Stimulated activated memory B cell treated with anti-CD40 and anti-IgM and Interleukin-4, amounts not matched to agents 10 μg/mL and 1 μg/mL and 100 μg/mL, for 72 hours (primary cell): Measurements from ENCODE around the gene NRN1L.

ENCODE experiments used
- ATAC-seq: fragments of 150-1000 bp; cut with Tn5 transposase; 2 replicates; pipeline ENCODE4 v1.10.0; 2021
- H3K27ac Mint-ChIP-seq: one replicate; pipeline ENCODE4 v1.8.0; 2022; ENCODE audit warnings: mild to moderate bottlenecking, mixed read lengths
- H3K27me3 Mint-ChIP-seq: one replicate; pipeline ENCODE4 v1.8.0; 2022; ENCODE audit warnings: mixed read lengths
- H3K36me3 Mint-ChIP-seq: one replicate; pipeline ENCODE4 v1.8.0; 2022; ENCODE audit warnings: mixed read lengths
- H3K4me1 Mint-ChIP-seq: one replicate; pipeline ENCODE4 v1.8.0; 2022; ENCODE audit warnings: mixed read lengths
- H3K4me3 Mint-ChIP-seq: one replicate; pipeline ENCODE4 v1.8.0; 2022; ENCODE audit warnings: mild to moderate bottlenecking, moderate library complexity, mixed read lengths
- H3K9me3 Mint-ChIP-seq: one replicate; pipeline ENCODE4 v1.8.0; 2022; ENCODE audit warnings: mixed read lengths

The NRN1L gene

DNA sequence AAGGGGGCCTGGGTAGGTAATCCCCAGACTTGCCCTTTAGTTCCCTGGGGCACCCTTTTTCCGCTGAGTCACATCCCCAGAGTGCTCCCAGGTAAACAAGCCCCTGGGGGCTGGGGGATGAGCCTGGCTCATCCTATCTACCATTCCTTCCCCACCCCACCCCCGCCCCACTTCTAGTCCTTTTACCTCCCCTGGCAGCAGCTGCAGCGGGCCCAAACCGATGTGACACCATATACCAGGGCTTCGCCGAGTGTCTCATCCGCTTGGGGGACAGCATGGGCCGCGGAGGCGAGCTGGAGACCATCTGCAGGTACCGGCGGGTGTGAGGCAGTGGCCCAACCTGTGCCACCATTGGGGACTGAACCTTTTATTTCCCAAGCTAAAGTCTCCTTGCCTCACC lies 860 bp downstream of the NRN1L start:
- H3K36me3 Mint-ChIP-seq = peaks cover 37% of the 10 kb centered on the region
- H3K4me3 Mint-ChIP-seq = no peak overlapping the region
- no peak overlapping the region for H3K27ac Mint-ChIP-seq
- peaks cover 9% of the 10 kb centered on the region for H3K4me1 Mint-ChIP-seq
- no peaks in the 10 kb centered on the region for H3K9me3 Mint-ChIP-seq
- ATAC-seq = no peak
- no peaks in the 10 kb centered on the region for H3K27me3 Mint-ChIP-seq

DNA sequence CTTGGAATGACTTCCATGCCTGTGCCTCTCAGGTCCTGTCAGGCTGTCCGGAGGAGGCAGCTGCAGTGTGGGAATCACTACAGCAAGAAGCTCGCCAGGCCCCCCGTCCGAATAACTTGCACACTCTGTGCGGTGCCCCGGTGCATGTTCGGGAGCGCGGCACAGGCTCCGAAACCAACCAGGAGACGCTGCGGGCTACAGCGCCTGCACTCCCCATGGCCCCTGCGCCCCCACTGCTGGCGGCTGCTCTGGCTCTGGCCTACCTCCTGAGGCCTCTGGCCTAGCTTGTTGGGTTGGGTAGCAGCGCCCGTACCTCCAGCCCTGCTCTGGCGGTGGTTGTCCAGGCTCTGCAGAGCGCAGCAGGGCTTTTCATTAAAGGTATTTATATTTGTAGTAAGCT lies 1.3 kb downstream of the NRN1L start:
- Mint-ChIP-seq H3K9me3 (no peaks in the 10 kb centered on the region), H3K27me3 (no peaks in the 10 kb centered on the region), H3K36me3 (peaks cover 33% of the 10 kb centered on the region), H3K4me3 (no peak overlapping the region), H3K27ac (no peak overlapping the region), H3K4me1 (peaks cover 9% of the 10 kb centered on the region)
- no peak for ATAC-seq

DNA sequence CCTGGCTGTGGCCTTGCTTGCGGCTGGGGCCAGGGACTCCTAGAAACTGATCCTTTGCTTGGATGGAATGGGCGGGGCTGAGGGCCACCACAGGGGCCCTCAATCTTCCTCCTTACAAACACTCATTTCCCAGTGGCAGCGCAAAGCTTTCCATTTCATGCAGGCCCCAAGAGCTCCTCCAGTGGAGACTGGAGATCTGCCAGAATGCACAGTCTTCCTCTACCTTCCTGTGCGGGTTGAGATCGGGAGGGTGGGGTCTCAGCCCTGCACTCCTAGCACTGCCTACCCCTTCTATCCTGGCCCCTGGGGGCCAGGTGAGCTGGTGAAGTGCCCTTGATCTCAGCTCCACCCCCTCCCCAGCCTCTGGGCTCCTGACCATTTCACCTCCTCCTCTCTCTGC lies 1.7 kb downstream of the NRN1L start:
- Mint-ChIP-seq H3K36me3 (peaks cover 28% of the 10 kb centered on the region), H3K4me3 (no peak overlapping the region), H3K27me3 (no peaks in the 10 kb centered on the region), H3K9me3 (no peaks in the 10 kb centered on the region), H3K4me1 (peaks cover 9% of the 10 kb centered on the region), H3K27ac (no peak overlapping the region)
- no peak for ATAC-seq

DNA sequence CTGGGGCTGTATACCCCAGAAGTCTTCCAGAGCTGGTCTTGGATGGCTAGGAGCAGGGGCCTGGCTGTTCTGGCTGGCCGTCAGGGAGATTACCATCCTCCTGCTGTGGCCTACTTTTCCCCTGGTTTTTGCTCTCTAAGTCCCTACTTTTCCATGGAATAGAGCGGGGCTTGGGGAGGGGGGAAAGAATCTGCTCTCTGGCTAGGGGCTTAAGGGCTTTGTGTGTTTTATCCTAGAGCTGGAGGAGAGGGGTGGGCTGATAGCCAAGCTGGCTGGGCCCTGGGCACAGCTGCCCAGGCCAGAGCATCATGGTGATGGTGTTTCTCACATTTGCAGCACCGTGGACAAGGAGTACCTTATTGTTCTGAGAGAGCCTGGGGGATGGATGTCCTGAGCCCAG lies 3.6 kb downstream of the NRN1L start:
- Mint-ChIP-seq H3K9me3 (no peaks in the 10 kb centered on the region), H3K4me1 (peaks cover 10% of the 10 kb centered on the region), H3K27me3 (no peaks in the 10 kb centered on the region), H3K36me3 (peaks cover 13% of the 10 kb centered on the region), H3K27ac (no peak overlapping the region), H3K4me3 (no peak overlapping the region)
- no peak for ATAC-seq

DNA sequence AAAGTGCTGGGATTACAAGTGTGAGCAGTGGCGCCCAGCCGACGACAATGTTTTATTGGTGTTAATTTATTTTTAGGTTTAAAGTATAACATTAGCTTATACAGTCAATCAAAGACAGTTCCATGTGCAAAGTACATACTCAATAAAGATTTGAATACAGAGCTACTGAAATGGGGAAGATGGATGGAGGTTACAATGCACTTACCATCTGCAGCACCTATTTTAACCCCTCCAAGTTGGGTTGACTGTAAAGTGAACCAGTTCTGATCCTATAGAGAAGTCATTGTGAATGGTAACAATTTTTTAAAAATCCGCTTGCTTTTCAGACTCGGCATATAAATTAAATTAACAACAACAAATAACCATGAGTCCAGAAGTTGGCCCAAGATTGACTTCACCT lies 7.7 kb downstream of the NRN1L start:
- ATAC-seq = no peak
- H3K9me3 Mint-ChIP-seq = no peaks in the 10 kb centered on the region
- no peaks in the 10 kb centered on the region for H3K27me3 Mint-ChIP-seq
- H3K4me3 Mint-ChIP-seq = peak overlapping the region; percentile 81
- H3K27ac Mint-ChIP-seq = peak overlapping the region; percentile 89
- H3K4me1 Mint-ChIP-seq = peaks cover 25% of the 10 kb centered on the region
- H3K36me3 Mint-ChIP-seq = no peaks in the 10 kb centered on the region

DNA sequence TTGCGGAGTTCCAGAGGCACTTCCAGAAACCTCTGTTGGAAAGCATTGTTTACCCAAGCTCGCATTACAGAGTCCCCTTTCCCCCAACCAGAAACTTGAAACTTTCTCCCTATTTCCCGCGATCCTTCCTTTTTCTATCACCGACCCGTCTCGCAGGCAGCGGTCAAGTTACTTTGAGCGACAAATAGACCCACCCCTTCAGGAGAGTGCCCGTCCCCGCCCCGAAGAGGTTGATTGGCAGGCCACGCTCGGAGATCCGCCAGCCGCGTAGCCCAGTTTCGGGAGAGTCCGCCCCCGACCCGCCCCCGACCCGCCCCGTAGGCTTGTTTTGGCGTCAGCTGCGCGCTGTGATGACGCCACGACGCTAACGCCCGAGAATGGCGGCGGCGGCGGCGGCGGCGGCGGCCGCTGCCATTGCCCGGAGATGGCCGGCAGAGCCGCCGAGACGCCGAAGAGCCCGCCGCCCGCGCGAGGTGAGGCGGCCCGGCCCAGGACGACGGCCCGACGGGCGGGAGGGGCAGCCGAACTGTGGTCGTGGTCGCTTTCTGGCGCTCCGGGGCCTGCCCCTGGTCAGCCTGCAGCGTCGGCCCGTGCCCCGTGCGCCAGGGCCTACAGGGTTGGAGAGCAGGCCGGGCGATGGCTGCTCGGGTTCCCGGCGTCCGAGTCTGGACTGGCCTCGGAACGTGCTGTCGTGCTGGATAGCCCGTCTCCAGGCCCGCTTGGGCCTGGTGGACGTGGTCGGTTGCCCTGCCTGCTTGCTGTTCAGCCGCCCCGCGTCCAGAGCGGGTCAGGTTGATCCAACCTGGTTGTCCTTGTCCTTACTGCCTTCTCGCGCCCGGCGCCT lies 8.4 kb downstream of the NRN1L start, which contains the start of gene PSKH1:
Gene PSKH1 (plus strand): TSS at position 356 of the 844 bp plus-strand sequence. CDS start 15,496 bp downstream, outside the sequence.
- ATAC-seq = peak; percentile 99
- H3K36me3 Mint-ChIP-seq = no peaks in the 10 kb centered on the region
- H3K9me3 Mint-ChIP-seq = no peaks in the 10 kb centered on the region
- peak within 1 kb of the TSS; percentile 89 for H3K27ac Mint-ChIP-seq
- peak within 1 kb of the TSS; percentile 94 for H3K4me3 Mint-ChIP-seq
- peaks cover 26% of the 10 kb centered on the region for H3K4me1 Mint-ChIP-seq
- no peaks in the 10 kb centered on the region for H3K27me3 Mint-ChIP-seq

DNA sequence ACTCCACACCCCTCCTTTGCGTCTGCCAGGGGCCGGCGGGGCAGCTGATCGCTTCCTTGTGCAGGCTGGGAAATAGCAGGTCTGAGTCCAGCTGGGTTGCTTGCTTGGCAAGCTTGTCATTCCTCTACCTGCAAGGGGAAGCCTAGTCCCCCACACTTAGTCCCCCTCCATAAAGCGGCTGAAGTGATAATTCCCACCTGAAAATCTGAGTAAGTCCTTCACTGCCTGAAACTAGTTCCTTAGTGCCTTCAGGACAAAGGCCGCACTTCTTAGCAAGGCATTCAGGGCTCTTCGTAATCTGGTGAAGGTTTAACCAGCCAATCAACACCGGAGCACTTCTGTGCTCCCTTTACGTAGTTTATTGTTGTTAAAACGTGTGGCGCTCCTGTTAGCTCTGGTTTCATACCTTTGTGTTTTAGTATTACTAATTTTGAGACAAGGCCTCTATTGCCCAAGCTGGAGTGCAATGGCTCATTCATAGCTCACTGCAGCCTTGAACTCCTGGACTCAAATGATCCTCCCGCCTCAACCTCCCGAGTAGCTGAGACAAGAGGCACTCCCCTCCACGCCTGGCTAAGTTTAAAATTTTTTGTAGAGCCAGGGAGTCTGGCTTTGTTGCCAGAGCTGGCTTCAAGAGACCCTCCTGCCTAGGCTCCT lies 9.2 kb downstream of the NRN1L start:
- H3K27ac Mint-ChIP-seq = peak overlapping the region; percentile 89
- peak overlapping the region; percentile 94 for H3K4me3 Mint-ChIP-seq
- no peaks in the 10 kb centered on the region for H3K27me3 Mint-ChIP-seq
- H3K9me3 Mint-ChIP-seq = no peaks in the 10 kb centered on the region
- no peaks in the 10 kb centered on the region for H3K36me3 Mint-ChIP-seq
- no peak for ATAC-seq
- H3K4me1 Mint-ChIP-seq = peaks cover 26% of the 10 kb centered on the region

DNA sequence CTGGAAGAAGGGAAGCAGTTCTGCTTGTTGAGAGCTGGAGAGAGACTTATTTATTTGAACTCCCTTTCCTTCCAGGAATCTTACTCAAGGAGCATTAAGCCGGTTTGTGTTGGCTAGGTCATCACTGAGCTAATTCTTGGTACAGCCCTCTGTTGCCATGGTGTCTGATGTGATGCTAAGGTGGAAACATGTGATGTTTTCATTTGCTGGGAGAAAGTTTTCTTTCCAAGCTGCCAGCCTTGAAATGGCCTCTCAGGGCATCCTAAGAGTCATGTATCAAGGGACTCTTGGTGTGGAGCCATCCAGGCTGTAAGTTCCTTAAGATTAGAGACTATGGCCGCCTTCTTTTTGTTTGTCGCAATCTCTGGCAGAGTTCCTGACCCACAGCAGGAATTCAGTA lies 12.5 kb downstream of the NRN1L start:
- peaks cover 34% of the 10 kb centered on the region for H3K4me1 Mint-ChIP-seq

DNA sequence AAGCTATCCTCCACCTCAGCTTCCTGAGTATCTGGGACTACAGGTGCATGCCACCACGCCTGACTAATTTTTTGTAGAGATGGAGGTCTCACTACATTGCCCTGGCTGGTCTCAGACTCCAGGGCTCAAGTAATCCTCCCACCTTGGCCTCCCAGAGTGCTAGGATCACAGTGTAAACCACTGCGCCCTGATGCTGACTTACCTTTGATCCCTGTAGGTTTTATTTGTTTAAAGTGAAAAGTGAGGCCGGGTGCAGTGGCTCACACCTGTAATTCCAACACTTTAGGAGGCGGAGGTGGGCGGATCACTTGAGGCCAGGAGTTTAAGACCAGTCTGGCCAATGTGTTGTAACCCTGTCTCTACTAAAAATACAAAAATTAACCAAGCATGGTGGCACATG lies 17.0 kb downstream of the NRN1L start:
- Mint-ChIP-seq H3K36me3 (peaks cover 13% of the 10 kb centered on the region), H3K4me1 (peaks cover 15% of the 10 kb centered on the region), H3K9me3 (no peaks in the 10 kb centered on the region), H3K27ac (no peak overlapping the region), H3K4me3 (no peak overlapping the region), H3K27me3 (no peaks in the 10 kb centered on the region)
- ATAC-seq = no peak

More for the DNA sequence above, 12.5 kb downstream of the NRN1L start:
- Mint-ChIP-seq H3K36me3 (no peaks in the 10 kb centered on the region), H3K4me3 (no peak overlapping the region), H3K27ac (no peak overlapping the region), H3K9me3 (no peaks in the 10 kb centered on the region), H3K27me3 (no peaks in the 10 kb centered on the region)
- no peak for ATAC-seq

DNA sequence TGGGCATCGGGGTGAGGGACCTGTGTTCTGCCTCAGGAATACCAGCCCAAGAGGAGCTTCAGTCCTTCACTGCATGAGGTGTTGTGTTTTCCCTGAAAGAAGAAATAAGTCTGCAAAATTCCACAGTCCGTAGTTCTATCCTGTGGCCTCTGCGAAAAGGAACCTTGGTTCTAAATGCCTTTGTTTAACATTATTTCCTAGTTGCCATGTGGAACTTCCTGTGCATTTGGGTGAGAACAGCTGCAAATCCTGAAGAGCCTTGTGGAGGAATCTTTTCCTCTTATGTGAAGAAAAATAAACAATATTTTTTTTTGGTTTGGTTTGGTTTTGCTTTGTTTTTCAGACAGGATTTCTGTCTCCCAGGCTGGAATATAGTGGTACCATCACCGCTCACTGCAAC lies 18.1 kb downstream of the NRN1L start:
- Mint-ChIP-seq H3K36me3 (peaks cover 13% of the 10 kb centered on the region), H3K4me3 (no peak overlapping the region), H3K4me1 (peaks cover 8% of the 10 kb centered on the region), H3K27ac (no peak overlapping the region), H3K9me3 (no peaks in the 10 kb centered on the region), H3K27me3 (no peaks in the 10 kb centered on the region)
- no peak for ATAC-seq

DNA sequence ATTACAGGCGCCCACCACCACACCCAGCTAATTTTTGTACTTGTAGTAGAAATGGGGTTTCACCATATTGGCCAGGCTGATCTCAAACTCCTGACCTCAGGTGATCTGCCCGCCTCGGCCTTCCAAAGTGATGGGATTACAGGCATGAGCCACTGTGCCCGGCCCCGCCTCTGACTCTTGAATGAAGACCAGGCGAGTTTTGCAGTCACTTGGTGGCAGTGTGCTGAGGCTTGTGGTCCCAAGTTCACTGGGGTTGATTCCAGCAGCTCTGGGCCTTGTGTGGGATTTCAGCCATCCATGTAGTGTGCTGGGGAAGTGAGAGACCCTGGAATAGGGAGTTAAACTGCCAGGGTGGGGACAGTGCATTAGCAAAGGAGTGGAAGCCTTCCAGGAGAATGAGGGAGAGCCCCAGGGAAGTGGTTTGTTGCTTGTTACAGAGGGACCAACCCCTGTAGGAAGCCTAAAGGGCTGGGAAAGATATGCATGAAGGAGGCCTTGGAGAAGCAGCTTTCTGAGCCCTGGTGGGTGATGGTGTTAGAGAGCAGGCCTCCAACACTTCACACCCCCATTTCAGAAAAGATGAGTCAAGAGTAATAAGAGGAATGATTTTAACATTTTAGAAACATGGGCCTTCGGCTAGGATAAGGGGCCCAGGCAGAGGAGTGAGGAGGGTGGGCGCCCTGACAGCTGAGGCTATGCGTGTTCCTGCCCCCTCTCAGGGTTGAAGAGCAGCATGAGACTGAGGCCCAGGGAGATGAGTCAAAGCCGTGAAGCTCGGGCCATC lies 22.9 kb downstream of the NRN1L start:
- H3K4me1 Mint-ChIP-seq = peaks cover 8% of the 10 kb centered on the region
- no peaks in the 10 kb centered on the region for H3K9me3 Mint-ChIP-seq
- no peaks in the 10 kb centered on the region for H3K27me3 Mint-ChIP-seq
- no peak overlapping the region for H3K27ac Mint-ChIP-seq
- H3K4me3 Mint-ChIP-seq = no peak overlapping the region
- H3K36me3 Mint-ChIP-seq = peaks cover 36% of the 10 kb centered on the region
- ATAC-seq = no peak

DNA sequence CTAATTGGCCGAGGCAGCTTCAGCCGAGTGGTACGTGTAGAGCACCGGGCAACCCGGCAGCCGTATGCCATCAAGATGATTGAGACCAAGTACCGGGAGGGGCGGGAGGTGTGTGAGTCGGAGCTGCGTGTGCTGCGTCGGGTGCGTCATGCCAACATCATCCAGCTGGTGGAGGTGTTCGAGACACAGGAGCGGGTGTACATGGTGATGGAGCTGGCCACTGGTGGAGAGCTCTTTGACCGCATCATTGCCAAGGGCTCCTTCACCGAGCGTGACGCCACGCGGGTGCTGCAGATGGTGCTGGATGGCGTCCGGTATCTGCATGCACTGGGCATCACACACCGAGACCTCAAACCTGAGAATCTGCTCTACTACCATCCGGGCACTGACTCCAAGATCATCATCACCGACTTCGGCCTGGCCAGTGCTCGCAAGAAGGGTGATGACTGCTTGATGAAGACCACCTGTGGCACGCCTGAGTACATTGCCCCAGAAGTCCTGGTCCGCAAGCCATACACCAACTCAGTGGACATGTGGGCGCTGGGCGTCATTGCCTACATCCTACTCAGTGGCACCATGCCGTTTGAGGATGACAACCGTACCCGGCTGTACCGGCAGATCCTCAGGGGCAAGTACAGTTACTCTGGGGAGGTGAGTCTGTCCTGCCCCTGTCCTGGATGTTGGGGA lies 24.5 kb downstream of the NRN1L start:
- no peaks in the 10 kb centered on the region for H3K9me3 Mint-ChIP-seq
- no peak for ATAC-seq
- H3K36me3 Mint-ChIP-seq = peaks cover 30% of the 10 kb centered on the region
- H3K27ac Mint-ChIP-seq = peak overlapping the region; percentile 33
- no peak overlapping the region for H3K4me3 Mint-ChIP-seq
- H3K4me1 Mint-ChIP-seq = peaks cover 8% of the 10 kb centered on the region
- no peaks in the 10 kb centered on the region for H3K27me3 Mint-ChIP-seq

DNA sequence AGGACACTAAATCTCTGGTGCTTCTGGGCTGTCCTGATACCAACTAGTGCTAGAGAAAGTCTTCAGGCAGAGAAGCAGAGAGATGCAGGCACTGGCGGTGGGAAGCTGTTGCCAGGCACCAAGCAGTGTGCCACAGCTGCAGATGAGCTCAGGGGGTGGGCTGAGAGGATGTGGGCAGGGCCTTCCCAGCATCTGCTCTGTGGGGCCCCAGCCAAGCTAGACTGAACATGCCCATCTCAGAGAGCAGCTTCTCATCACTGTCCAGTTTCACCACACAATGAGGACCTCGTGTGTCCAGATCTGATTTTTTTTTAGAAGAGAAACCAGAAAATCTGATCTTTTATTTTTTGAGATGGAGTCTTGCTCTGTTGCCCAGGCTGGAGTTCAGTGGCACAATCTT lies 25.5 kb downstream of the NRN1L start:
- peaks cover 32% of the 10 kb centered on the region for H3K36me3 Mint-ChIP-seq
- H3K27ac Mint-ChIP-seq = peak overlapping the region; percentile 33
- no peak for ATAC-seq

DNA sequence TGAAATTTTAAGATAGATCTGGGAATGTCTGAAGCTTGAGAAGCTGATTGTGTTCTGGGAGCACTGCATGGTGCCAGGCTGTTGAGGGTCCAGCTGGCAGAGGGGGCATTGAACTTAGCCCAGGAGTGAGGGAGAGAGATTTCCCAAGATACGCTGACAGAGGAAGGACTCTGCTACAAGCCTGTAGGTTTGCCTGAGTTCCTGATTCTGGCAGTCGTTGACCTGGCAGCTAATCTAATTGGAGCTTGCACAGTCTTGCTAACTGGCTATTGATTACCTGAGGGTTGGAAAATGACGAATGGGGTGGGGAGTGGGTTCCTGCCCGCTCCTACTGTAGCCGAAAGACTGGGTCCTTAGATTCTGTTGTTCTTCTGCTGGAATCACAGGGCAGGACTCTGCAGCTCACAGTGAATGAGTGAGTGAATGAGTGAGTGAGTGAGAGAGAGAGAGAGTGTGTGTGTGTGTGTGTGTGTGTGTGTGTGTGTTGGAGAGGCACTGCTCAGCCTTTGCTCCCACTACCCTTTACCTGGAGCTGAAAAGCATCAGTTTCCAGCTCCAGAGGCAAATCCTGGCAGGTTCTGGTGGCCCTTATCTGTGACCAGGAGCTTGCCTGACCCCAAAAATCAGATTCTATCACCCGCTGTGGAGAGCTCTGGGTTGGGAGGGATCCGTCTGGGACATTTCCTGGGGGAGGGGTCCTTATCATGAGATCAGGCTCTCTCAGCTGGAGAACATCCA lies 30.2 kb downstream of the NRN1L start:
- Mint-ChIP-seq H3K4me3 (no peak overlapping the region), H3K27me3 (no peaks in the 10 kb centered on the region), H3K9me3 (no peaks in the 10 kb centered on the region), H3K4me1 (peaks cover 27% of the 10 kb centered on the region), H3K36me3 (peaks cover 37% of the 10 kb centered on the region), H3K27ac (no peak overlapping the region)
- no peak for ATAC-seq

More for the DNA sequence above, 25.5 kb downstream of the NRN1L start:
- no peaks in the 10 kb centered on the region for H3K27me3 Mint-ChIP-seq
- no peaks in the 10 kb centered on the region for H3K9me3 Mint-ChIP-seq
- H3K4me3 Mint-ChIP-seq = no peak overlapping the region
- peaks cover 8% of the 10 kb centered on the region for H3K4me1 Mint-ChIP-seq
